Activated CD4-positive, alpha-beta T cell treated with anti-CD3 and anti-CD28 coated beads, Interleukin-2, amount 50 U/mL, for 1 hour (primary cell): Measurements from ENCODE around the gene PTPRN2.

Experiments
- DNase-seq: peaks from one replicate; pipeline ENCODE4 v3.0.0-alpha.2; 2020

Gene PTPRN2

GRCh38 chr7:158141806-158142518, 445.7 kb downstream of the PTPRN2 start:
- no peak for DNase-seq

GRCh38 chr7:158141221-158141582, 446.4 kb downstream of the PTPRN2 start:
- no peak for DNase-seq

GRCh38 chr7:158140538-158141220, 446.9 kb downstream of the PTPRN2 start:
- no peak for DNase-seq

GRCh38 chr7:158139499-158139898, 448.1 kb downstream of the PTPRN2 start:
- DNase-seq: no peak

- no peak for DNase-seq
These were observed 449.4 kb downstream of the PTPRN2 start for GRCh38 chr7:158138329-158138597.

- no peak for DNase-seq
These were observed 449.9 kb downstream of the PTPRN2 start for GRCh38 chr7:158137516-158138328.

- DNase-seq: no peak
These were observed 451.7 kb downstream of the PTPRN2 start for GRCh38 chr7:158135931-158136330.

- DNase-seq: no peak
These were observed 452.8 kb downstream of the PTPRN2 start for GRCh38 chr7:158134824-158135223.

- DNase-seq: no peak
These were observed 453.9 kb downstream of the PTPRN2 start for GRCh38 chr7:158133515-158134271.

- no peak for DNase-seq
These were observed 454.6 kb downstream of the PTPRN2 start for GRCh38 chr7:158133057-158133456.

GRCh38 chr7:158130023-158130409, 457.6 kb downstream of the PTPRN2 start:
- DNase-seq: no peak

GRCh38 chr7:158129037-158130022, 458.3 kb downstream of the PTPRN2 start:
- DNase-seq: no peak

GRCh38 chr7:158128572-158128971, 459.1 kb downstream of the PTPRN2 start:
- no peak for DNase-seq

GRCh38 chr7:158127241-158127640, 460.4 kb downstream of the PTPRN2 start:
- DNase-seq: no peak

- no peak for DNase-seq
These were observed 461.0 kb downstream of the PTPRN2 start for GRCh38 chr7:158126661-158127060.

GRCh38 chr7:158125721-158126120, 461.9 kb downstream of the PTPRN2 start:
- DNase-seq: no peak

- DNase-seq: no peak
These were observed 462.5 kb downstream of the PTPRN2 start for GRCh38 chr7:158125091-158125490.

- no peak for DNase-seq
These were observed 462.9 kb downstream of the PTPRN2 start for GRCh38 chr7:158124671-158125079.

- no peak for DNase-seq
These were observed 463.9 kb downstream of the PTPRN2 start for GRCh38 chr7:158123753-158124152.

GRCh38 chr7:158123214-158123613, 464.4 kb downstream of the PTPRN2 start:
- DNase-seq: no peak

GRCh38 chr7:158121441-158122045, 466.1 kb downstream of the PTPRN2 start:
- DNase-seq: no peak

- DNase-seq: no peak
These were observed 466.9 kb downstream of the PTPRN2 start for GRCh38 chr7:158120716-158121115.
